Astrocyte (in vitro differentiated cells and primary cell): ENCODE measurements around the gene SMARCD1. TPM values are rescaled to one million over a fixed set of nuclear protein-coding genes. Genes with fewer than 3 reads are reported as not detected.

ENCODE experiments used
- DNase-seq: peaks from one replicate; pipeline ENCODE4 v3.0.0-alpha.2; 2010; ENCODE audit warnings: low read depth
- FAIRE-seq: peaks from 2 replicates; lab custom pipeline; 2011; peaks lifted over from hg19 to GRCh38; lab: Jason Lieb, UNC
- H2AFZ ChIP-seq: 2 replicates; pipeline ENCODE4 v1.6.0; 2012; ENCODE audit warnings: low read depth, low read length, inconsistent platforms
- H3K27ac ChIP-seq: 2 replicates; pipeline ENCODE4 v1.5.1; 2011; ENCODE audit warnings: low read depth, low read length, inconsistent platforms
- H3K27me3 ChIP-seq: 2 replicates; pipeline ENCODE4 v1.6.0; 2011; ENCODE audit warnings: low read length, inconsistent platforms; ENCODE audit not compliant: insufficient read depth
- H3K36me3 ChIP-seq: 2 replicates; pipeline ENCODE4 v1.5.1; 2011; ENCODE audit warnings: low read length, inconsistent platforms; ENCODE audit not compliant: insufficient read depth
- H3K4me1 ChIP-seq: 2 replicates; pipeline ENCODE4 v1.5.1; 2011; ENCODE audit warnings: low read length, inconsistent platforms; ENCODE audit not compliant: insufficient read depth
- H3K4me2 ChIP-seq: 2 replicates; pipeline ENCODE4 v1.6.0; 2012; ENCODE audit warnings: low read length, inconsistent platforms
- H3K4me3 ChIP-seq: 2 replicates; pipeline ENCODE4 v1.5.1; 2011; ENCODE audit warnings: low read depth, mild to moderate bottlenecking, low read length, inconsistent platforms; ENCODE audit not compliant: insufficient read depth
- H3K79me2 ChIP-seq: 2 replicates; pipeline ENCODE4 v1.6.0; 2012; ENCODE audit warnings: mild to moderate bottlenecking, low read length, inconsistent platforms; ENCODE audit not compliant: insufficient read depth
- H3K9ac ChIP-seq: 2 replicates; pipeline ENCODE4 v1.6.0; 2012; ENCODE audit warnings: mild to moderate bottlenecking, low read length, inconsistent platforms
- H3K9me3 ChIP-seq: 2 replicates; pipeline ENCODE4 v1.5.1; 2012; ENCODE audit warnings: low read depth, mild to moderate bottlenecking, low read length, inconsistent platforms; ENCODE audit not compliant: insufficient read depth
- H4K20me1 ChIP-seq: 2 replicates; pipeline ENCODE4 v1.6.0; 2012; ENCODE audit warnings: low read length, inconsistent platforms; ENCODE audit not compliant: insufficient read depth
- H3K27ac Mint-ChIP-seq: one replicate; pipeline ENCODE4 v1.8.0; 2021; ENCODE audit warnings: mild to moderate bottlenecking, mixed read lengths; ENCODE audit not compliant: unreplicated experiment
- H3K27me3 Mint-ChIP-seq: one replicate; pipeline ENCODE4 v1.8.0; 2021; ENCODE audit warnings: low read depth, mixed read lengths; ENCODE audit not compliant: unreplicated experiment
- H3K36me3 Mint-ChIP-seq: one replicate; pipeline ENCODE4 v1.8.0; 2021; ENCODE audit warnings: low read depth, mixed read lengths; ENCODE audit not compliant: unreplicated experiment
- H3K4me1 Mint-ChIP-seq: one replicate; pipeline ENCODE4 v1.8.0; 2021; ENCODE audit warnings: low read depth, mixed read lengths; ENCODE audit not compliant: unreplicated experiment
- H3K4me3 Mint-ChIP-seq: one replicate; pipeline ENCODE4 v1.8.0; 2021; ENCODE audit warnings: mild to moderate bottlenecking, moderate library complexity, mixed read lengths; ENCODE audit not compliant: unreplicated experiment
- H3K9me3 Mint-ChIP-seq: one replicate; pipeline ENCODE4 v1.8.0; 2021; ENCODE audit warnings: mild to moderate bottlenecking, mixed read lengths; ENCODE audit not compliant: unreplicated experiment
- CTCF ChIP-seq: IDR thresholded peaks from 2 replicates; pipeline ENCODE4 v1.5.1; 2011; ENCODE audit warnings: low read depth, mild to moderate bottlenecking, inconsistent platforms, low read length, moderate library complexity; ENCODE audit not compliant: insufficient read depth
- EZH2 ChIP-seq: IDR thresholded peaks from 2 replicates; pipeline ENCODE4 v1.6.1; 2012; ENCODE audit warnings: mild to moderate bottlenecking, low read length, inconsistent platforms; ENCODE audit not compliant: insufficient read depth
- total RNA-seq: library from RNA; stranded (reverse); gene quantifications from 2 replicates; pipeline ENCODE4 v1.2.1, GENCODE V29; 2021

The SMARCD1 gene
- total RNA-seq, 1 donor from 2014 or later, result 64.4 TPM

- H3K27me3 Mint-ChIP-seq, result peaks cover 20% of the 10 kb centered on the region
- H3K4me3 Mint-ChIP-seq, result no peak overlapping the region
- Histone ChIP-seq H4K20me1 (no peaks in the 10 kb centered on the region), H3K9me3 (no peaks in the 10 kb centered on the region), H2AFZ (no peak overlapping the region), H3K9ac (no peak overlapping the region), H3K79me2 (no peaks in the 10 kb centered on the region), H3K4me3 (no peak overlapping the region), H3K4me2 (no peak overlapping the region), H3K27me3 (peaks cover 6% of the 10 kb centered on the region), H3K4me1 (peaks cover 6% of the 10 kb centered on the region), H3K36me3 (no peaks in the 10 kb centered on the region), H3K27ac (no peak overlapping the region)
- no peak for TF ChIP-seq EZH2
- TF ChIP-seq CTCF, result no peak
- peaks cover 6% of the 10 kb centered on the region for H3K4me1 Mint-ChIP-seq
- no peak for FAIRE-seq
- H3K9me3 Mint-ChIP-seq, result peaks cover 2% of the 10 kb centered on the region
- no peak for DNase-seq
- no peak overlapping the region for H3K27ac Mint-ChIP-seq
- H3K36me3 Mint-ChIP-seq, result no peaks in the 10 kb centered on the region
These were observed 41.3 kb upstream of the SMARCD1 start for GRCh38 chr12:50043854-50044253.

GRCh38 chr12:50047693-50048250 is 37.4 kb upstream of the SMARCD1 start:
- Mint-ChIP-seq H3K4me3 (no peak overlapping the region), H3K27me3 (peaks cover 38% of the 10 kb centered on the region), H3K27ac (no peak overlapping the region), H3K4me1 (peaks cover 2% of the 10 kb centered on the region), H3K36me3 (no peaks in the 10 kb centered on the region), H3K9me3 (peaks cover 2% of the 10 kb centered on the region)
- Histone ChIP-seq H3K4me1 (peaks cover 3% of the 10 kb centered on the region), H3K27ac (no peak overlapping the region), H3K4me2 (no peak overlapping the region), H3K27me3 (peaks cover 26% of the 10 kb centered on the region), H2AFZ (no peak overlapping the region), H4K20me1 (no peaks in the 10 kb centered on the region), H3K36me3 (no peaks in the 10 kb centered on the region), H3K9ac (no peak overlapping the region), H3K9me3 (no peaks in the 10 kb centered on the region), H3K79me2 (no peaks in the 10 kb centered on the region), H3K4me3 (no peak overlapping the region)
- FAIRE-seq (no peak), DNase-seq (no peak)
- TF ChIP-seq EZH2, result no peak
- no peak for TF ChIP-seq CTCF
